HG02763 (cell line): Measurements from ENCODE around the gene PAPPA2.
"Not testable (repeated sequence)": the region's sequence is repeated elsewhere in the genome, so short reads cannot be mapped to it uniquely, and the experiment has no call there.

Experiments used
- ATAC-seq: cut with Tn5 transposase; IDR thresholded peaks from one replicate; pipeline ENCODE4 v1.9.1; 2021; ENCODE audit warnings: mild to moderate bottlenecking, moderate library complexity; ENCODE audit not compliant: unreplicated experiment

PAPPA2 gene

DNA sequence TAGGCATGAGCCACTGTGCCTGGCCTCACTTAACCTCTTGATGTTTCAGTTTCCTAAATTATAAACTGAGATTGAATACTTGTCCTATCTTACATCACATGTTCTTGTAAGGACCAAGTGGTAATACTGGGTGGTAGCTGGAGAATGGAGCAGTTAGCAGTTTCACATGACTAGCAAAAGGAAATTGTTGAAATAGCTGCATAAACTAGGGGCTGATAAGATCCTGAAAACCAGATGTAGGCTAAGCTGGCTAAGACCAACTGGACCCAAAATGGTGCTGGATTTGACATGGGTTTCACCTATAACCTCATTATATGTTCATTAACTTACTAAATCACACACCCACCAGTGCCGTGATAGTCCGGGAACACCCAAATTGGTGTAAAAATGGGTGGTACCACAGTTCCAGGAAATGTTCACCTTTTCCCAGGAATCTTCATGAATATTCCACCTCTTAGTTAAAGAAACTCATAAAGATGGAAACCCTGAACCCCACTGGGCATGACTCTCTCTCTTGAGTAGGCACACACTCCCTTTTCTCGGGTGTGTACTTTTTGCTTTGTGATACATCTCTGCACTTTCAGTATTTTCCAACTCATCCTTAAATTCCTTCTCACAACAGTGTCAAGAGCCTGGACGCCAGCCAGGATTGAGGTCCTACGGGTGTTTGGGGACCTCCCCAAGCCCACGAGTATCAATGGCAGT lies at the start of gene PAPPA2:
Gene PAPPA2 (plus strand): TSS at position 502 of the 705 bp plus-strand sequence. CDS start 93,148 bp downstream, outside the sequence.
- ATAC-seq: no peak

- ATAC-seq: no peak
These were observed 46.2 kb upstream of the PAPPA2 start for GRCh38 chr1:176416777-176417176.

- ATAC-seq: not testable (repeated sequence)
These were observed 43.4 kb upstream of the PAPPA2 start for GRCh38 chr1:176419608-176420007.

GRCh38 chr1:176434234-176434633 lies 28.7 kb upstream of the PAPPA2 start:
- ATAC-seq: no peak

DNA sequence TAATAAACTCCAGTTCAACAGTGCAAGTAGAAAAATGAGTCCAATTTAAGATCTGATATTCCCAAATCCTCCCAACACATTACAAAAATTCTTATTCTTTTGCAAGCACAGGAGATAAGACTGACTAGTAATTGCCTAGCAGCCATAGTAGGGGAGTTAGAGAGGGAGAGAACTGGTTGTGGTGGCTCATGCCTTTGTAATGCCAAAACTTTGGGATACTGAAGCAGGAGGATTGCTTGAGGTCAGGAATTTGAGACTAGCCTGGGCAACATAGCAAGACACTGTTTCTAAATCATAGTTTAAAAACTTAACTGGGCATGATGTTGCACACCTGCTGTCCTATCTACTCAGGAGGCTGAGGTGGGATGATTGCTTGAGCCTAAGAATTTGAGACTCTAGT lies 26.7 kb upstream of the PAPPA2 start:
- no peak for ATAC-seq

DNA sequence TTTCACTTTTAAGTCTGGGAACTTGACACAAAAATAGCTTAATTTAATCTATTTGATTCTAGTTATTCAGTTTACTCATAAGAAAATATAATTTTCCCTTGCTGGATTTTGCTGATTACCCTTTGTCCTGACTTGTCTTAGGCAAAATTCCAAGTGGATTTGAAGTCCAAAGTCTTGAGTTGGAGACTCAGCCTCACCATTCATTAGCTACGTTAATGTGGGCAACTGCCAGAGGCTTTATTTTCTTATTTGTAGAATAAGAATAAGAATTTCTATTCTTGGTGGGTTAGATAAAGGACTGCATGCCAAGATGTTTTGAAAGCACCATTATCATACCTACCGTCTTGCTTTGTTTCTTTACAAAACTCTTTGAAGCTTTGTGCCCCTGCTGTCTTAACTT lies 22.8 kb upstream of the PAPPA2 start:
- ATAC-seq: no peak

- no peak for ATAC-seq
These were observed 18.7 kb upstream of the PAPPA2 start for GRCh38 chr1:176444286-176444685.

- no peak for ATAC-seq
These were observed 17.6 kb upstream of the PAPPA2 start for GRCh38 chr1:176445402-176445801.

DNA sequence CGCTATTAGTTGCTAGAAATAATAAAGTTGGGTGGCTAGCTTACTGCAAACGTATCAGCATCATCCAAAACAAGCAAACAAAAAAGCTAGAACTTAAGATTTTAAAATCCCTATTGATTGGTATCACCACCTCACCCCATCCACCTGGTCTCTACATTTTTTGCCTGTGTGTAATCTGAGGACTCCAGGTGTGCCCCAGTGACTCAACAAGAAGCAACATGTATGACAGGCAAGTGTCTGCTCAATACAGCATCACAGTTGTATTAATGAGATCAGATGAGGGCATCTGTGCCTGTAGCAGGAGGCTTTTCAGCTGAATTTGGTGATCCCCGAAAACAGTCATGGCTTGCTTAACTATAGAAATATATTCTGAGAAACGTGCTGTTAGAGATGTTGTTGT lies 14.6 kb upstream of the PAPPA2 start:
- ATAC-seq: no peak

GRCh38 chr1:176450526-176450925 lies 12.4 kb upstream of the PAPPA2 start:
- ATAC-seq: no peak

GRCh38 chr1:176451741-176452140 lies 11.2 kb upstream of the PAPPA2 start:
- ATAC-seq: not testable (repeated sequence)

DNA sequence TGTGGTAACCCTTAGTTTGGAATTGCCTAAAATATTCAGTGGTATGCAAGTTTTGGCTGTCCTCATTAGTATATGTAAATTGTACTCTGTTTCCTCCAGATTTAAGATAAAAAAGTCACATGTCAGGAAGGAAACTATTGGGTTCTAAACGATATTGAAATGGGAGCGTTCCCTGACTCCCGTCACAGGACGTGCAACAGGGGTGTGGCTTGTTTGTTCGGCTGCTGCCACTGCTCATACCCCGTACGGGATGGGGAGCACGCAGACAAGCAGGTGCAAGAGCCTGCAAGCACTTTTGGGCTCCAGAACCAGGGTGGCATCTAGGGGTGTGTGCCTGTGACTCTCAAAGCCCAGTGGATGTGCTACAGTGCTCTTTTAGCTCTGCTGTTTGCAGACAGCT lies 6.2 kb upstream of the PAPPA2 start:
- no peak for ATAC-seq

GRCh38 chr1:176460544-176461336 lies 2.2 kb upstream of the PAPPA2 start:
- no peak for ATAC-seq

GRCh38 chr1:176461576-176461975 lies 1.4 kb upstream of the PAPPA2 start:
- no peak for ATAC-seq

GRCh38 chr1:176466514-176466913 lies 3.5 kb downstream of the PAPPA2 start:
- ATAC-seq: no peak

GRCh38 chr1:176469450-176470010 lies 6.6 kb downstream of the PAPPA2 start:
- ATAC-seq: no peak

- ATAC-seq: no peak
These were observed 8.6 kb downstream of the PAPPA2 start for GRCh38 chr1:176471338-176472121.

DNA sequence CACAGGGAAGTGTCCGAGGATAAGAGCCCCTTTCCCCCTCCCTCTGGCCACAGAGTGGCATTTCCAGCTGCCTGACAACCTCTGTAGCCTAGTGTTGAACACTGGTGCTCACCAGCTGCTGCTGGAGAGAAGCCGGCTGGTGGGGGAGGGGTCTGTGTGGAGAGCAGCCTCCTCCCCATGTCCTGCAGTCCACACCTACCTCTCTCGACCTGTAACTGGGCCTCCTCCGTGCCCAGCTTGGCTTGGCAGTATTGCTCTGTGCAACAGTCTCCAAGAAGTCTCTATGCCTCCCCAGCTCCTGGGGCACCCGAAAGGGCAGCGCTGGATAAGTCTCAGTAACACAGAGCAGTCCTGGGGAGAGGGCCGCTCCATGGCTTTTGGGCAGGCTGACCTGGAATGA lies 17.0 kb downstream of the PAPPA2 start:
- no peak for ATAC-seq

DNA sequence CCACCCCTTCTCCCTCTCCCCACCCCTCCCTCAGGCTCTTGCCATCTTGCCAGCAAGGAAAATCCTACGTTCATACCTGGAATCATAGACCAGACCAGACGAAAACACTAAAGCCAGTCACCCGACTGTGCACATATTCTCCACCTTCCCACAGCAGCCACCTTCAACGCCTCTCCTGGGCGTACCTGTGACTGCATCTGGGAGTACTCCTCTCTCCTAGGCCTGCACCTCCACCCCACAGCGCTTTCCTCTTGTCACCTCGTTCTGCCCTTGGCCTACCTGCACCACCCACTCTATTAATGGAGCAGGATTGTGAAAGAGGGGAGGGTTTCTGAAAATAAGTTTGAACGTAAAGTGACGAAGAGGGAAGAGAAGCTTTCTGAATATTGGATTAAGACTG lies 17.8 kb downstream of the PAPPA2 start:
- no peak for ATAC-seq

DNA sequence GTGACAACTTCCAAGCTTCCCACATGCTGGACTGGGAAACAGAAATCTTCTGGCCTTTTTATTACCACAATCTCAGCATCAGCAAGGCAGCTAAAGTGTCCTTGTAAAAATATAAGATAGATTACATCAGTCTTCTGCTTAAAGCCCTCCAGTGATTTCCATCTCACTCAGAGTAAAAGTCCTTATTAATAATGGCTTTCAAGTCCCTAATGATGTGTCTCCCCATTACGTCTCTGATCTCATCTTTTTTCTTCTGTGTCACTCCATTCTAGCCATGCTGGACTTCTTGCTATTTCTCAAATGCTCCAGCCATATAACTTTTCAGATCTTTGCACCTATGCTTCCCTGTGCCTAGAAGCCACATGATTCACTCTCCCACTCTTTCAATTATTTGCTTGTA lies 22.1 kb downstream of the PAPPA2 start:
- ATAC-seq: no peak

- ATAC-seq: no peak
These were observed 31.5 kb downstream of the PAPPA2 start for GRCh38 chr1:176494436-176494835.
